Measurements from ENCODE around the gene CHMP2A. TPM values are rescaled to one million over a fixed set of nuclear protein-coding genes. Genes with fewer than 3 reads are reported as not detected.

Gene CHMP2A
- total and polyA plus RNA-seq, 2 of the 4 experiments (the other 2 are of a cell fraction) = 105 to 183 TPM

DNA sequence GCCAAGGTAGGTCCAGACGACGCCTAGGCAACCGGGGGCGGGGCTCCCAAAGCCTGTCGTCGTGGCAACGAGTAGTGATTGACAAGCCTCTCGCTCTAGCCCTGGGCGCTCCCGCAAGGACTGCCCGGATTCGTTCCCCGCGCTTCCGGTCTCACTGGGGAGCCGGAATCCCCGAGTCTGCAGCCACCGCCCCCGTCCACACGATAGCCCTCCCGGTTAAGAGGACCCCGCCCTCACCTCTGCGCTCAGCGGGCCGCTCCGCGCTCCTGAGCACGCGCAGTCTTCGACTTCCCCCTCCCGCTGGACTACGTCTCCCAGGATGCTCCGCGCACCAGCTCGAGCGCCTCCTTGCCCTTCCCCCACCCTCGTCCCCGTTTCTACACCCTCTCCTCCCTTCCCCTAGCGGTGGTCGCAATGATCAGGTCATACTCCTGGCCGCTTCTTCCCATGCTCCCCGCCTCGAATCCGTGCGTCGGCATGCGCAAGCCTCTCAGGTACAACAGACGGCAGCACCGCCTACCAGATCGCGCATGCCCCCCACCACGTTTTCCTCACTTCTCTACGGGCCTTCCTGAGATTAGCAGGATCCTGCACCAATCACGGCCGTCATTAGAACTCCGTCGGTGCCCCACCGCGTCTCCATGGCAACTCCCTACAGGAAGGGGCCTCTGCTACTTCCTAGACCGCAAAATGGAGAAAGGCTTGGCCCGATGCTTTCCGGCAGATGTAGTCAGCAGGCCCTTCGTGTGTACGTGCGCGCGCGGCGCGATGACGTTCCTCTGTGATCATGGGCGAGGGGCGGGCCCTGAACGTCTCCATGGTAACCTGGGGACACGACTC lies 18.1 kb upstream of the CHMP2A start, which contains the start of gene MZF1 (continued):
- TF ChIP-seq, protein P1, sequence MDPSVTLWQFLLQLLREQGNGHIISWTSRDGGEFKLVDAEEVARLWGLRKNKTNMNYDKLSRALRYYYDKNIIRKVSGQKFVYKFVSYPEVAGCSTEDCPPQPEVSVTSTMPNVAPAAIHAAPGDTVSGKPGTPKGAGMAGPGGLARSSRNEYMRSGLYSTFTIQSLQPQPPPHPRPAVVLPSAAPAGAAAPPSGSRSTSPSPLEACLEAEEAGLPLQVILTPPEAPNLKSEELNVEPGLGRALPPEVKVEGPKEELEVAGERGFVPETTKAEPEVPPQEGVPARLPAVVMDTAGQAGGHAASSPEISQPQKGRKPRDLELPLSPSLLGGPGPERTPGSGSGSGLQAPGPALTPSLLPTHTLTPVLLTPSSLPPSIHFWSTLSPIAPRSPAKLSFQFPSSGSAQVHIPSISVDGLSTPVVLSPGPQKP (IDR thresholded peaks at IDR 0.05; ENCODE audit: borderline replicate concordance, low read depth, low read length) = no peak
